Type B pancreatic cell (in vitro differentiated cells): ENCODE data around the gene MYLK. TPM values are rescaled to one million over a fixed set of nuclear protein-coding genes. Genes with fewer than 3 reads are reported as not detected.
A peak's percentile ranks its signal among the peaks of the same experiment; 100 is the strongest.

ENCODE experiments used
- DNase-seq: peaks from one replicate; pipeline ENCODE4 v3.0.0; 2021; ENCODE audit warnings: mixed read lengths; ENCODE audit not compliant: unreplicated experiment; ENCODE audit errors: extremely low spot score
- H3K27ac Mint-ChIP-seq: 2 replicates; pipeline ENCODE4 v1.8.0; 2021; ENCODE audit warnings: mild to moderate bottlenecking, mixed read lengths
- H3K27me3 Mint-ChIP-seq: 2 replicates; pipeline ENCODE4 v1.8.0; 2021; ENCODE audit warnings: mixed read lengths
- H3K36me3 Mint-ChIP-seq: 2 replicates; pipeline ENCODE4 v1.8.0; 2021; ENCODE audit warnings: mixed read lengths
- H3K4me1 Mint-ChIP-seq: one replicate; pipeline ENCODE4 v1.8.0; 2021; ENCODE audit warnings: mixed read lengths; ENCODE audit not compliant: unreplicated experiment
- H3K4me3 Mint-ChIP-seq: 2 replicates; pipeline ENCODE4 v1.8.0; 2021; ENCODE audit warnings: mild to moderate bottlenecking, mixed read lengths
- H3K9me3 Mint-ChIP-seq: 2 replicates; pipeline ENCODE4 v1.8.0; 2021; ENCODE audit warnings: mixed read lengths
- CTCF ChIP-seq: fragments of 200-600 bp; sonication (generic); conservative IDR thresholded peaks from 2 replicates; pipeline ENCODE4 v1.5.0; 2021; ENCODE audit warnings: antibody characterized with exemption, mild to moderate bottlenecking
- total RNA-seq: library from RNA; stranded (reverse); gene quantifications from 2 replicates; pipeline ENCODE4 v1.2.1, GENCODE V29; 2021; ENCODE audit warnings: low replicate concordance

The MYLK gene
- total RNA-seq, 1 donor from 2014 or later = 16.8 TPM

- peaks cover 17% of the 10 kb centered on the region for H3K4me1 Mint-ChIP-seq
- H3K27ac Mint-ChIP-seq = no peak overlapping the region
- no peaks in the 10 kb centered on the region for H3K36me3 Mint-ChIP-seq
- H3K4me3 Mint-ChIP-seq = no peak overlapping the region
- H3K9me3 Mint-ChIP-seq = no peaks in the 10 kb centered on the region
- no peak for TF ChIP-seq CTCF
- H3K27me3 Mint-ChIP-seq = peaks cover 3% of the 10 kb centered on the region
- no peak for DNase-seq
Measured at GRCh38 chr3:123648696-123649405, 235.3 kb downstream of the MYLK start.

DNA sequence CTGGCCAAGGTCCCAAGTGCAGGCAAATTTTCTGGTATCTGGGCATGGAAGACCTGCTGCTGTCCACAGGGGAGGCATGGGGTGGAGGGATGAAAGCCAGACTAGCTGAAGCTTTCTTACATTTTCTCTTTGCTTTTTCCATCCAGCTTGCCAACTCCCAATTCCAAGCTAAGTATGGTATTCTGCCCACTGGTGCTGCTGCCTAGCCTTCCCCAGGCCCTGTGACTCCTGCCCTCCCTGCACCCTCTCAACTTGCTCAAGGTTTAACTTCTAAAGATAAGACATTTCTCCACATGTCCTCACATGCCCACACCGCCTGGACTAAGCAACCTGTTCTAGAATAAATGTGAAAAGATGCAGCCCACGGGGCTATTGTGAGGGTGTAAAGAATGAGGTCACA, 239.8 kb downstream of the MYLK start:
- DNase-seq = no peak
- Mint-ChIP-seq H3K27me3 (no peaks in the 10 kb centered on the region), H3K27ac (no peak overlapping the region), H3K4me1 (peaks cover 19% of the 10 kb centered on the region), H3K36me3 (peaks cover 4% of the 10 kb centered on the region), H3K9me3 (no peaks in the 10 kb centered on the region), H3K4me3 (no peak overlapping the region)
- TF ChIP-seq CTCF = no peak

DNA sequence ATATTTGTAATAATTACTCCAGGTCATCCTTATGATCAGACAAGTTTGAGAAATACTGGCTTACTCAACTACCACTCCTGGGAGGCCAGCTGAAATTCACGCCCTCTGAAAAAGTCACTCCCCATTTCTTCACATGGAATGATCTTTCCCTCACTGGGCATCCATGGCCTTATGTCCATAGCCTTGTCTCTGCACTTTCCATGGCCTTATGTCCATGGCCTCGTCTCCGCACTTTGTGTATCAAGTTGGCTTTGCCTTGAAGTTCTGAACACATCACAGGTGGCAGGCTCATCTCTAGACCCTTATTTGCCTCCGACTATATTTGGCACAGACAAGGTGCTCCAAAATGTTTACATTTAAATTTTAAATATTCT, 241.2 kb downstream of the MYLK start:
- no peak overlapping the region for H3K4me3 Mint-ChIP-seq
- H3K4me1 Mint-ChIP-seq = peaks cover 25% of the 10 kb centered on the region
- H3K36me3 Mint-ChIP-seq = peaks cover 4% of the 10 kb centered on the region

DNA sequence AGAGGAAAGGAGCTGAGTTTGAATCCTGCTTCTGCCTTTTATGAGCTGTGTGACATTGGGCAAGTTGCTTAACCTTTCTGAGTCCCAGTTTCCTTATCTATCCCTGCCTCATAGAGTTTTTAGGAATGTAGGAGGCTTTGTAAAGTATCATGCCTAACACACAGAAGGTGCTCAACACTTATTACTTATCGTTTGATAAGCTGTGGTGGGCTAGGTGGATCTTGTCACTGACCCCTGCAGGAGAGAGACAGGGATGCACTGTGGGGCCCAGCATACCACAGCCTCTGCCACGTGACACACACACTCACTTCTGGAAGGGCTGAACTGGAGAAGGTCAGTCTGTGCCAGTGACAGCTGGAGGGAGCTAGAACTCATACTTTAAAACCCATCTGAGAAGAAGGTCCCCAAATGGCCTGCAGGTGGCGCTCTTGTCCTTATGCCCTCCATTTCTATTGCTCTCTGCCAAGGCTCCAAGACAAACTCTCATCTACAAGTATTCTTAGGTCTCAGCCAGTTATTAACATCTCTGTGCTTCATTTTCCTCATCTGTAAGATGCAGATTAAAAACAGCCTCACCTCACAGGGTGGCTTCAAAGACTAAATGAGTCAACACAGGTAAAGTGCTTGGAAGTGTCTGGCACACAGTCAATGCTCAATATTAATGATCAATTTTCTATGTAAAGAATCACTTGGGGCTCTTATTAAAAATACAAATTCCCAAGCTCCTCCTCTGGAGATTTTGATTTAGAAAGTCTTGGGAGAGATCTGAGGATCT, 241.8 kb downstream of the MYLK start:
- H3K4me1 Mint-ChIP-seq = peaks cover 27% of the 10 kb centered on the region
- DNase-seq = no peak
- H3K36me3 Mint-ChIP-seq = peaks cover 4% of the 10 kb centered on the region
- H3K4me3 Mint-ChIP-seq = no peak overlapping the region
- H3K27me3 Mint-ChIP-seq = no peaks in the 10 kb centered on the region
- TF ChIP-seq CTCF = peak; percentile 86
- peak overlapping the region; percentile 50 for H3K27ac Mint-ChIP-seq
- H3K9me3 Mint-ChIP-seq = no peaks in the 10 kb centered on the region

More for the DNA sequence above, 241.2 kb downstream of the MYLK start:
- no peak overlapping the region for H3K27ac Mint-ChIP-seq
- no peak for TF ChIP-seq CTCF
- DNase-seq = no peak
- no peaks in the 10 kb centered on the region for H3K27me3 Mint-ChIP-seq
- H3K9me3 Mint-ChIP-seq = no peaks in the 10 kb centered on the region

- no peak for TF ChIP-seq CTCF
- H3K27ac Mint-ChIP-seq = no peak overlapping the region
- H3K9me3 Mint-ChIP-seq = no peaks in the 10 kb centered on the region
- H3K36me3 Mint-ChIP-seq = peaks cover 4% of the 10 kb centered on the region
- no peak for DNase-seq
- H3K4me3 Mint-ChIP-seq = no peak overlapping the region
- H3K27me3 Mint-ChIP-seq = no peaks in the 10 kb centered on the region
- H3K4me1 Mint-ChIP-seq = peaks cover 35% of the 10 kb centered on the region
Measured at GRCh38 chr3:123641505-123641904, 242.6 kb downstream of the MYLK start.
